Tracheal epithelial cell (primary cell): ENCODE measurements around the gene INPP5E. TPM values are rescaled to one million over a fixed set of nuclear protein-coding genes. Genes with fewer than 3 reads are reported as not detected.

Experiments used
- total RNA-seq: library from RNA; depleted of rRNA; stranded (reverse); fragments of >200 nt; gene quantifications from 2 replicates; pipeline ENCODE4 v1.2.1, GENCODE V29; 2014

Gene INPP5E, protein sequence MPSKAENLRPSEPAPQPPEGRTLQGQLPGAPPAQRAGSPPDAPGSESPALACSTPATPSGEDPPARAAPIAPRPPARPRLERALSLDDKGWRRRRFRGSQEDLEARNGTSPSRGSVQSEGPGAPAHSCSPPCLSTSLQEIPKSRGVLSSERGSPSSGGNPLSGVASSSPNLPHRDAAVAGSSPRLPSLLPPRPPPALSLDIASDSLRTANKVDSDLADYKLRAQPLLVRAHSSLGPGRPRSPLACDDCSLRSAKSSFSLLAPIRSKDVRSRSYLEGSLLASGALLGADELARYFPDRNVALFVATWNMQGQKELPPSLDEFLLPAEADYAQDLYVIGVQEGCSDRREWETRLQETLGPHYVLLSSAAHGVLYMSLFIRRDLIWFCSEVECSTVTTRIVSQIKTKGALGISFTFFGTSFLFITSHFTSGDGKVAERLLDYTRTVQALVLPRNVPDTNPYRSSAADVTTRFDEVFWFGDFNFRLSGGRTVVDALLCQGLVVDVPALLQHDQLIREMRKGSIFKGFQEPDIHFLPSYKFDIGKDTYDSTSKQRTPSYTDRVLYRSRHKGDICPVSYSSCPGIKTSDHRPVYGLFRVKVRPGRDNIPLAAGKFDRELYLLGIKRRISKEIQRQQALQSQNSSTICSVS
- 2.8 and 6.0 TPM in 2 replicates for total RNA-seq

DNA sequence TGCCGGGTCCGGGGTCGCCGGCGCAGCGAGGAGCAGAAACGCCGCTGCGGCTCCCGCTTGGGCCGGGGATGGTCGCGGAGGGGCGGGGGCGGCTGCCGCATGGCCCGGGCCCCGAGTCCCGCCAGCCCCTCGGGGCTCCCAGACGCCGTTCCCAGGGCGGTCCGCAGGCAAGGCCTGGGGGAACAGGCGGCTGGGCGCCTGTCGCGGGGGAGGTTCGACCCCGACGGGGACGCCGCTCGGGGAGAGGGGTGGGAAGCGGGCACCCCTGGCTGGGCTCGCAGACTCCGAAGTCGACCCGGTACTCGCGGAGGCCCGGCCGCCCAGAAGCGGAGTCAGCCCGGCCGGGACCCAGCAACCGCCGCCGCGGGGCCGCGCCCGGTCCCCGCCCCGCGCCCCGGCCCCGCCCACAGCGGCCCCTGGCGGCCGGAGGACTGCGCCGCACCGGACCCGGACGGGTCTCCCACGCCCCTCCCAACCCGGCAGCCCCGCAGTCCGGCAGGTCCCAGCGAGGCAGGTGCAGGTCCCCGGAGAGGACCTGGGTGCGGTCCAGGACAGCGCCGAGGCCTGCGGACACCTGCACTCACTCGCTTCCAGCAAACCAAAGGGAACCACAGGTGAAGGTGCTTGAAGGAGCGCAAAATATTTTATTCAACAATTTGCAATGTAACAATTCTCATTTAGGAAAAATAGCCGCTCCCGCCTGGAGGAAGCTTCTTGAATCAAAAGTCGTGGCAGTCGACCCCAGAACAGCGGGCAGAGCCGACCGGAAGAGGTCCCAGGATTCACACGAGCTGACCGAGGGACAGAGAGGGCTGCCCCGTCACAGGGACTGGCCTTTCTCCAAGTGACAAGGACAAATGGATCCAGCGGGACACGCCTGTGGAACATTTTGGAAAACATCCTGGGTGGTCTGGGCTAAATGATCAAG is at the start of gene INPP5E:
Gene INPP5E, minus strand, starts transcription at position 365 of the 928 bp plus-strand sequence. CDS start 426 bp downstream, outside the sequence.

DNA sequence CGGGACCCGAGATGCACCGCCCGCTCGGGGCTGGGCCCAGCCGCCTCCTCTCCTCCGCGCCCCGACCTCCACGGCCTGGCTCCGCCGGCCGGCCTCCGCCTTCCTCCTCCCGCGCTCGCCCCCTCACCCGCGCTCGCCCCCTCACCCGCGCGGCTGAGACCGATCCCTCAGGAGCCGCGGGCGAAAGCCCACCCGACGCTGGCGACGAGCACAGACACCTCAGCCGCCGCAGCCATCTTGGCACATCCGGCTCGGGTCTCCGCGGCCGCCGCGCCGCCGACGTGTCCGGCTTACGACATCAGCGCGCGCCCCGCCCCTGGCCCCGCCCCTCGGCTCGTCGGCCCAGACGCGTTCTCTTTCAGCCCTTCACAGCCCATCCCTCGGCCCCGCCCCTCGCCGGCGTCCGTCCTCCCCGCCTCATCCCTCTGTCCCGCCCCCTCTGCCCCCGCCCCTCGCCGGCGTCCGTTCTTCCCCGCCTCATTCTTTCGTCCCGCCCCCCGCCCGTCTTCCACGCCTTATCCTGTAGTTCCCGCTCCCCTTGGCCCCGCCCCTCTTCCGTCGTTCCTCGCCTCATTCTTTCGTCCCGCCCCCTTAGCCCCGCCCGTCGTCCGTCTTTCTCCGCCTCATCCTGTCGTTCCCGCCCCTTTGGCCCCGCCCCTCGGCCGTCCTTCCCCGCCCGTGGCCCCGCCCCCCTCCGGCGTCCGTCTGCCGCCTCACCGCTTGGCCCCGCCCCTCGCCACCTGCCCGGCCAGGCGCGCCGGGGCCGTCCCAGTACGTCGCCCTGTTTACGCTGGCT is 43.3 kb upstream of the INPP5E start, which contains the start of gene SEC16A:
Gene SEC16A, minus strand, starts transcription at position 248 of the 796 bp plus-strand sequence. CDS start 5,425 bp downstream, outside the sequence.

DNA sequence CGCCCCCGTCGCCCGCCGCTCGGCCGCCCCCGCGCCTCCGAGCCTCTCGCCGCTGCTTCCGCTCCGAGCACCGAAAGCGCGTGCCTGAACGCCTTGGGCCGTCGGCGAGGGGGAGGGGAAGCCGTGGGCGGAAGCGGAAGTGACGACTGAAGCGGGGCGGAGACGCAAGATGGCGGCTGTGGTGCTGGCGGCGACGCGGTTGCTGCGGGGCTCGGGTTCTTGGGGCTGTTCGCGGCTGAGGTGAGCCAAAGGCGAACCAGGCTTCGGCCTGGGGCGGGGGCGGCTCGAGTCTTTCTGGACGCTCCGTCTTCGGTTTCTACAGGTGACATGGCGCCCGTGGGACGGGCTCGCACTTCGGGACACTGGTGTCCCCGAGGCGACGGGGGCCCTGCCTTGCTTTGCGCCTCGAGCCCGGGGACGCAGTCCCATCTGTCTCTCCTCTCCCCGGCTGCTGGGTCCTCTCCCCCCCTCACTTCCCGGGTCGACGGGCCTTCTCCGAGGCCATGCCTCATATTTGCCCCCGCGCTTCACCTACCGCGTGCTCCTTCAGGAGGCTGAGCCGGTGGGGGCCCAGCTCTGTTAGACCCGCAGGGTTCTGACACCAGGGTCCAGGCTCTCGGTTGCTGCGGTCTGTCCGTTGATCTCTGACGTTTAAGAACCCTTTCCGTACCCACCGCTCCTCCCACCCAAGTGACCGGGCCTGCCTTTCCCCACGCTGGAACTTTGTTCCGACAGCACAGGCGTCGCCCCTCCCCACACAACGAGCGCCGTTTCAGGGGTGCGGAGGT is 29.0 kb downstream of the INPP5E start, which contains the start of the genes ENTR1 and PMPCA:
Gene ENTR1, minus strand, starts transcription at position 115 of the 788 bp plus-strand sequence. CDS start 217 bp downstream, outside the sequence.
Gene PMPCA, plus strand, starts transcription at position 159 of the 788 bp plus-strand sequence. Its CDS starts 11 bp downstream, at position 170.

GRCh38 chr9:136400038-136400834 is 39.4 kb downstream of the INPP5E start, which contains the start of gene SNAPC4:
Gene SNAPC4, minus strand, starts transcription at chr9:136400170. Its CDS starts 1,742 bp downstream, at chr9:136398428.

Other genes starting within 250 kb of the INPP5E start
- not detected in 2 replicates for gene LHX3, start 234.7 kb downstream of the INPP5E start, total RNA-seq
- 11.6 and 16.2 TPM in 2 replicates for gene QSOX2, start 194.0 kb downstream of the INPP5E start, total RNA-seq
- under 0.01 TPM in 1 of 2 replicates, not detected in the other for gene CCDC187, start 135.8 kb downstream of the INPP5E start, total RNA-seq
- 13.4 and 34.0 TPM in 2 replicates for gene GPSM1, start 112.3 kb downstream of the INPP5E start, total RNA-seq
- gene DNLZ, start 76.1 kb downstream of the INPP5E start, total RNA-seq = 15.4 and 22.0 TPM in 2 replicates
- gene CARD9, start 66.2 kb downstream of the INPP5E start, total RNA-seq = under 0.01 and 1.9 TPM in 2 replicates
- gene SNAPC4, start 39.7 kb downstream of the INPP5E start, total RNA-seq = 7.0 and 8.9 TPM in 2 replicates
- 70.4 and 83.8 TPM in 2 replicates for gene ENTR1, start 29.2 kb downstream of the INPP5E start, total RNA-seq
- gene PMPCA, start 29.2 kb downstream of the INPP5E start, total RNA-seq = 34.1 and 38.8 TPM in 2 replicates
- 21.3 and 22.4 TPM in 2 replicates for gene SEC16A, start 43.2 kb upstream of the INPP5E start, total RNA-seq
- 123 and 222 TPM in 2 replicates for gene NOTCH1, start 106.2 kb upstream of the INPP5E start, total RNA-seq
- gene EGFL7, start 223.1 kb upstream of the INPP5E start, total RNA-seq = 13.2 and 23.9 TPM in 2 replicates
- gene AGPAT2, start 247.6 kb upstream of the INPP5E start, total RNA-seq = 54.1 and 69.6 TPM in 2 replicates